ENCODE data around the gene SLC30A2. TPM values are rescaled to one million over a fixed set of nuclear protein-coding genes. Genes with fewer than 3 reads are reported as not detected.

Gene SLC30A2
- total RNA-seq, 1 donor from 2014 or later = not detected

DNA sequence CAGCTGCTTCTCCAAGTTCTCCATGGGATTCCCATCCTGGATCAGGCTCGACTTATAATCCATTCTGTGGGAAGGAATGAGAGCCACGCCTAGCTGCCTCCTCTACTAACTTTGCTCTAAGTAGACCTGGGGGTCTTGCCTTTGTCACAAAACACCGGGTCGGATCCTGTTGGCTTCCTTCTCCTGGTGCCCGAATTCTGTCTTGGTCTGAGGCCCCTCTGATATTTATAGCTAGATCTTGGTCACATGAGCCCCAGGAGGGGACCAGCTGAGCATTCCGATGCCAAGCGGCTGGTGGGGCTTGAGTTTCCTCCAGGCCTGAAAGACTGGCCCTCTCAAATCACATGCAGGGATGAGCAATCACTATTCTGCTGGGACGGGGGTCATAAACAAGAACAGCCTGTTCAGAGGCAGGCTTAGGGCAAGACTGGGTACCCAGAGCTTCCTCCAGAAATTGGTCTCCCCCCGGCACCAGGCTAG is 21.6 kb upstream of the SLC30A2 start, which contains the start of gene TRIM63:
TSS of gene TRIM63 (minus strand) at position 199 of the 480 bp plus-strand sequence. CDS start at position 63, 136 bp downstream.
- Mint-ChIP-seq H3K27me3 (ENCODE audit: low read depth) (peaks cover 8% of the 10 kb centered on the region), H3K4me1 (no peaks in the 10 kb centered on the region), H3K9me3 (no peaks in the 10 kb centered on the region), H3K27ac (ENCODE audit: unreplicated experiment) (no peak within 1 kb of the TSS), H3K4me3 (no peak within 1 kb of the TSS), H3K36me3 (ENCODE audit: low read depth) (no peaks in the 10 kb centered on the region)
- DNase-seq (ENCODE audit: low read depth, low spot score) = no peak
- TF ChIP-seq, protein P1, sequence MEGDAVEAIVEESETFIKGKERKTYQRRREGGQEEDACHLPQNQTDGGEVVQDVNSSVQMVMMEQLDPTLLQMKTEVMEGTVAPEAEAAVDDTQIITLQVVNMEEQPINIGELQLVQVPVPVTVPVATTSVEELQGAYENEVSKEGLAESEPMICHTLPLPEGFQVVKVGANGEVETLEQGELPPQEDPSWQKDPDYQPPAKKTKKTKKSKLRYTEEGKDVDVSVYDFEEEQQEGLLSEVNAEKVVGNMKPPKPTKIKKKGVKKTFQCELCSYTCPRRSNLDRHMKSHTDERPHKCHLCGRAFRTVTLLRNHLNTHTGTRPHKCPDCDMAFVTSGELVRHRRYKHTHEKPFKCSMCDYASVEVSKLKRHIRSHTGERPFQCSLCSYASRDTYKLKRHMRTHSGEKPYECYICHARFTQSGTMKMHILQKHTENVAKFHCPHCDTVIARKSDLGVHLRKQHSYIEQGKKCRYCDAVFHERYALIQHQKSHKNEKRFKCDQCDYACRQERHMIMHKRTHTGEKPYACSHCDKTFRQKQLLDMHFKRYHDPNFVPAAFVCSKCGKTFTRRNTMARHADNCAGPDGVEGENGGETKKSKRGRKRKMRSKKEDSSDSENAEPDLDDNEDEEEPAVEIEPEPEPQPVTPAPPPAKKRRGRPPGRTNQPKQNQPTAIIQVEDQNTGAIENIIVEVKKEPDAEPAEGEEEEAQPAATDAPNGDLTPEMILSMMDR (conservative IDR thresholded peaks at IDR 0.05) = no peak

- Mint-ChIP-seq H3K4me3 (no peak overlapping the region), H3K36me3 (ENCODE audit: low read depth) (no peaks in the 10 kb centered on the region), H3K27me3 (ENCODE audit: low read depth) (peaks cover 3% of the 10 kb centered on the region), H3K27ac (ENCODE audit: unreplicated experiment) (no peak overlapping the region), H3K9me3 (no peaks in the 10 kb centered on the region), H3K4me1 (no peaks in the 10 kb centered on the region)
- DNase-seq (ENCODE audit: low read depth, low spot score) = no peak
- TF ChIP-seq, protein P1 (conservative IDR thresholded peaks at IDR 0.05) = no peak
Observed at GRCh38 chr1:26066857-26067256, 20.9 kb upstream of the SLC30A2 start.

- H3K4me3 Mint-ChIP-seq = no peak overlapping the region
- no peaks in the 10 kb centered on the region for H3K36me3 Mint-ChIP-seq (ENCODE audit: low read depth)
- TF ChIP-seq, protein P1 (conservative IDR thresholded peaks at IDR 0.05) = no peak
- no peaks in the 10 kb centered on the region for H3K4me1 Mint-ChIP-seq
- DNase-seq (ENCODE audit: low read depth, low spot score) = no peak
- no peaks in the 10 kb centered on the region for H3K9me3 Mint-ChIP-seq
- peaks cover 3% of the 10 kb centered on the region for H3K27me3 Mint-ChIP-seq (ENCODE audit: low read depth)
- no peak overlapping the region for H3K27ac Mint-ChIP-seq (ENCODE audit: unreplicated experiment)
Observed at GRCh38 chr1:26066160-26066559, 20.2 kb upstream of the SLC30A2 start.

GRCh38 chr1:26064553-26064952 is 18.6 kb upstream of the SLC30A2 start:
- no peak for DNase-seq (ENCODE audit: low read depth, low spot score)
- no peaks in the 10 kb centered on the region for H3K36me3 Mint-ChIP-seq (ENCODE audit: low read depth)
- H3K4me3 Mint-ChIP-seq = no peak overlapping the region
- H3K4me1 Mint-ChIP-seq = no peaks in the 10 kb centered on the region
- TF ChIP-seq, protein P1 (conservative IDR thresholded peaks at IDR 0.05) = no peak
- peaks cover 3% of the 10 kb centered on the region for H3K27me3 Mint-ChIP-seq (ENCODE audit: low read depth)
- H3K27ac Mint-ChIP-seq (ENCODE audit: unreplicated experiment) = no peak overlapping the region
- no peaks in the 10 kb centered on the region for H3K9me3 Mint-ChIP-seq

- Mint-ChIP-seq H3K4me3 (no peak overlapping the region), H3K9me3 (no peaks in the 10 kb centered on the region), H3K36me3 (ENCODE audit: low read depth) (no peaks in the 10 kb centered on the region), H3K27ac (ENCODE audit: unreplicated experiment) (no peak overlapping the region), H3K4me1 (no peaks in the 10 kb centered on the region), H3K27me3 (ENCODE audit: low read depth) (peaks cover 4% of the 10 kb centered on the region)
- TF ChIP-seq, protein P1 (conservative IDR thresholded peaks at IDR 0.05) = no peak
- DNase-seq (ENCODE audit: low read depth, low spot score) = no peak
Observed at GRCh38 chr1:26060832-26061574, 15.1 kb upstream of the SLC30A2 start.
